ENCODE results near the gene ACAD11. TPM values are rescaled to one million over a fixed set of nuclear protein-coding genes. Genes with fewer than 3 reads are reported as not detected.

Gene ACAD11
- total and polyA plus RNA-seq, 9 of the 15 experiments (the other 6 are each of a cell fraction or from before 2014, with no cell fraction given): 1.3 to 8.4 (median 4.0) TPM

DNA sequence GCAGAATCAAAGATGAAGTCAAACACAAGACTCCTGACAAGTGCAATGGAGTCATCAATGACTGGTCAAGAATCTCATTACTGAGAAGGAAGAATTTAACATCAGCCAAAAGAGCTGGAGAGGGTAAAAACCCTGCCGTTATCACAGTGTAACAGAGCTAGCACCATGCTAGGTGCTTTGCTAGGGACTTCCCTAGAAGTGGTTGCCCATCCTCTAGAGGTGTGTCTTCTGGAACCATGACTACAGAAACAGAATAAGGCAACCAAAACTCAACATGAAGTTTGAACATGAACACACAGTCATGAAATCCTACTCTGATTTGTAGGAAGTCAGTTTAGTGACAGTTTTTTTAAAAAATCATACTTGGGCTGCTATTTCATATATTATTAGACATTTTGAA, 9.5 kb downstream of the ACAD11 start (continued):
- TF ChIP-seq, protein P1, sequence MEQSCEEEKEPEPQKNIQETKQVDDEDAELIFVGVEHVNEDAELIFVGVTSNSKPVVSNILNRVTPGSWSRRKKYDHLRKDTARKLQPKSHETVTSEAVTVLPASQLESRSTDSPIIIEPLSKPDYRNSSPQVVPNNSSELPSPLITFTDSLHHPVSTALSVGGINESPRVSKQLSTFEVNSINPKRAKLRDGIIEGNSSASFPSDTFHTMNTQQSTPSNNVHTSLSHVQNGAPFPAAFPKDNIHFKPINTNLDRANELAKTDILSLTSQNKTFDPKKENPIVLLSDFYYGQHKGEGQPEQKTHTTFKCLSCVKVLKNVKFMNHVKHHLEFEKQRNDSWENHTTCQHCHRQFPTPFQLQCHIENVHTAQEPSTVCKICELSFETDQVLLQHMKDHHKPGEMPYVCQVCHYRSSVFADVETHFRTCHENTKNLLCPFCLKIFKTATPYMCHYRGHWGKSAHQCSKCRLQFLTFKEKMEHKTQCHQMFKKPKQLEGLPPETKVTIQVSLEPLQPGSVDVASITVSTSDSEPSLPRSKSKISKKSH (CRISPR knock-in tag; IDR thresholded peaks at IDR 0.05): no peak
- TF ChIP-seq, protein P2, sequence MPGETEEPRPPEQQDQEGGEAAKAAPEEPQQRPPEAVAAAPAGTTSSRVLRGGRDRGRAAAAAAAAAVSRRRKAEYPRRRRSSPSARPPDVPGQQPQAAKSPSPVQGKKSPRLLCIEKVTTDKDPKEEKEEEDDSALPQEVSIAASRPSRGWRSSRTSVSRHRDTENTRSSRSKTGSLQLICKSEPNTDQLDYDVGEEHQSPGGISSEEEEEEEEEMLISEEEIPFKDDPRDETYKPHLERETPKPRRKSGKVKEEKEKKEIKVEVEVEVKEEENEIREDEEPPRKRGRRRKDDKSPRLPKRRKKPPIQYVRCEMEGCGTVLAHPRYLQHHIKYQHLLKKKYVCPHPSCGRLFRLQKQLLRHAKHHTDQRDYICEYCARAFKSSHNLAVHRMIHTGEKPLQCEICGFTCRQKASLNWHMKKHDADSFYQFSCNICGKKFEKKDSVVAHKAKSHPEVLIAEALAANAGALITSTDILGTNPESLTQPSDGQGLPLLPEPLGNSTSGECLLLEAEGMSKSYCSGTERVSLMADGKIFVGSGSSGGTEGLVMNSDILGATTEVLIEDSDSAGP (CRISPR knock-in tag; IDR thresholded peaks at IDR 0.05): no peak
- TF ChIP-seq SMARCB1 (IDR thresholded peaks at IDR 0.05; ENCODE audit: insufficient read length, low read depth) (no peak), XRCC5 (IDR thresholded peaks at IDR 0.05; ENCODE audit: low read depth, low read length) (no peak)

DNA sequence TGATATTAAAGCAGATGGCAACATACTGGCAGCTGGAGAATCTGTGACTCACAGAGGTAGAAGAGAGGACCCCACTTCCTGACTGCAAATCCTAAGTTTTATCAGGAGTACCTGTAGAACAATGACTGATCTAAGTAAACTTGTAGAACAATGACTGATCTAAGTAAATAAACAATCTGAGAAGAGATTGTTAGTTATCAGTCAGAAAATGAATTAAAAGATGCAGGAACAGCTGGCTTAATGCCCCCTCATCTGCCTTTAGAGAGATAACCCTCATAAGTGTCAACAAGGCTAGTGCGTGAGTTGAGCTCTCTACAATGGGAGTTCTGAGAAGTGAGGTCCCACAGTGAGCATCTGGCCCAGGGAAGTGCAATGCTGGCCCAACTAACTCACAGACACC, 14.6 kb downstream of the ACAD11 start:
- intact Hi-C loops (cut with micrococcal nuclease) (loop anchor here (10.0 kb wide), 1 partner anchor 390 kb away; no protein-coding TSS in a partner anchor), in situ Hi-C loops (cut with MboI) (no loop called here)
- H4K20me1 ChIP-seq (replicated peaks; ENCODE audit: control insufficient read depth, insufficient read depth, low read length): 0 out of 2 replicates have a peak, but pooled peaks cover 3% of the 10 kb centered on the region
- no peaks in the 10 kb centered on the region for H3K9me1 ChIP-seq (ENCODE audit: control insufficient read depth, insufficient read depth, low read length)
- H3K9me3 ChIP-seq (replicated peaks; ENCODE audit: control insufficient read depth, insufficient read depth, low read depth, low read length): no peaks in the 10 kb centered on the region
- H3K4me3 ChIP-seq: no peak overlapping the region
- no peak overlapping the region for H3K27ac ChIP-seq (ENCODE audit: extremely low read depth, low read depth, low read length)
- H3K4me1 ChIP-seq (replicated peaks in 1 of 2; ENCODE audit: control insufficient read depth in 2 of 2, insufficient read depth in 2 of 2, low read length in 2 of 2): no peaks in the 10 kb centered on the region
- no peak for FAIRE-seq
- H3K79me2 ChIP-seq (ENCODE audit: control insufficient read depth, insufficient read depth, low read length): no peaks in the 10 kb centered on the region
- H3K36me3 ChIP-seq (ENCODE audit: control insufficient read depth, insufficient read depth, low read length): no peaks in the 10 kb centered on the region
- H3K27me3 ChIP-seq (ENCODE audit: control insufficient read depth in 2 of 2, insufficient read depth in 2 of 2, low read length in 2 of 2): no peaks in the 10 kb centered on the region
- H2AFZ ChIP-seq (ENCODE audit: low read depth, low read length): no peak overlapping the region
- no peak overlapping the region for H3K9ac ChIP-seq (ENCODE audit: insufficient read depth in 1 of 2, low read depth in 2 of 2, low read length in 2 of 2)
- no peak for ATAC-seq
- ChIA-PET CTCF (ENCODE audit: low intra/inter-chr PET ratio) (no interaction called here), POLR2A (interaction anchor here (1.4 kb wide), 1 partner anchor 14 kb away, joined by 3 read pairs; the partner anchor contains the start of gene ACAD11)
- DNase-seq (ENCODE audit: extremely low read depth in 1 of 4, low spot score in 3 of 4): peak in 1 of 4 experiments; percentile 8
- BruUV-seq (replicated peaks): no TSS peak
- no peak for TF ChIP-seq BRF1 (IDR thresholded peaks at IDR 0.05; ENCODE audit: borderline replicate concordance, extremely low read depth, insufficient read length)
- peak; percentile 11; the same call in 1 of the 2 replicates for TF ChIP-seq CBFA2T2 (conservative IDR thresholded peaks at IDR 0.05)
- peak; percentile 34; the same call in 1 of the 2 replicates for TF ChIP-seq CBFA2T3 (IDR thresholded peaks at IDR 0.05)
- H3K4me2 ChIP-seq (ENCODE audit: insufficient read depth, low read length): no peak overlapping the region
- 17% methylated on average over 1 of the region's 1 CpG for WGBS (ENCODE audit: insufficient coverage, low coverage, missing lambda C conversion rate)
